K562 (cell line): ENCODE results near the gene CPEB1. TPM values are rescaled to one million over a fixed set of nuclear protein-coding genes. Genes with fewer than 3 reads are reported as not detected.

Experiments
- CEBPB ChIP-seq: fragments of 450-650 bp; IDR thresholded peaks from 2 replicates; pipeline ENCODE4 v1.6.1; 2016; ENCODE audit warnings: missing genetic modification characterization, missing compliant biosample characterization
- SP1 ChIP-seq: sonication (generic); formaldehyde crosslinking; IDR thresholded peaks from 2 replicates; pipeline ENCODE4 v1.8.1; 2022; ENCODE audit warnings: mild to moderate bottlenecking, missing genetic modification reagents
- SRSF1 ChIP-seq: fragments of 200-400 bp; formaldehyde crosslinking; IDR thresholded peaks from 2 replicates; pipeline ENCODE4 v1.6.1; 2017; ENCODE audit warnings: mild to moderate bottlenecking, low read depth, low read length, moderate library complexity
- TRIM28 ChIP-seq: fragments of 450-650 bp; IDR thresholded peaks from 2 replicates; pipeline ENCODE4 v1.6.1; 2017
- ZFP30 ChIP-seq: fragments of 250-450 bp; sonication (Bioruptor Pico); IDR thresholded peaks from 2 replicates; pipeline ENCODE4 v1.8.0; 2022; ENCODE audit warnings: moderate library complexity, mild to moderate bottlenecking, inconsistent platforms, borderline replicate concordance
- polyA plus RNA-seq, 8 experiments: library from polyadenylated mRNA; depleted of rRNA in 4 of 8; stranded (reverse) in 5 of 8; unstranded in 3 of 8; fragments of >200 nt; fragmentation: Nextera tagmentation in 2 of 8; fragmentation: Illumina TruSeq in 1 of 8; extraction: Ambion mirVana in 2 of 8; extraction: Trizol in 1 of 8; gene quantifications; 2 replicates each; pipeline versions ENCODE4 v1.2.1 to v1.2.3, GENCODE V29; 2011 to 2014; ENCODE audit warnings: inconsistent platforms in 1 of 8, missing spikeins in 1 of 8
- total RNA-seq, 7 experiments: library from RNA; depleted of rRNA in 6 of 7; stranded (reverse); fragments of >200 nt in 6 of 7; fragmentation: Illumina TruSeq in 2 of 7; extraction: Trizol in 2 of 7; gene quantifications; 2 replicates each; pipeline versions ENCODE4 v1.2.1 to v1.2.3, GENCODE V29; 2011 to 2021; ENCODE audit warnings: low replicate concordance in 1 of 7
- TF ChIP-seq, protein P1 (sequence below): fragments of 250-450 bp; sonication (Bioruptor Pico); IDR thresholded peaks from 2 replicates; pipeline ENCODE4 v1.5.0; 2021; ENCODE audit warnings: mild to moderate bottlenecking, moderate library complexity
- TF ChIP-seq, protein P2 (sequence below): fragments of 200-800 bp; sonication (Bioruptor generic); IDR thresholded peaks from 2 replicates; pipeline ENCODE4 v1.6.1; 2017; ENCODE audit warnings: missing genetic modification characterization, missing compliant biosample characterization
- TF ChIP-seq, protein P3 (sequence below): fragments of 150-350 bp; conservative IDR thresholded peaks from 2 replicates; pipeline ENCODE4 v1.6.1; 2014; ENCODE audit warnings: low read length
- TF ChIP-seq, protein P4 (sequence below): fragments of 450-650 bp; IDR thresholded peaks from 2 replicates; pipeline ENCODE4 v1.6.1; 2017; ENCODE audit warnings: mild to moderate bottlenecking, moderate library complexity

CPEB1 gene
- total and polyA plus RNA-seq, 9 of the 15 experiments (the other 6 are each of a cell fraction or from before 2014, with no cell fraction given) = 2.2 to 13.4 (median 9.7) TPM

DNA sequence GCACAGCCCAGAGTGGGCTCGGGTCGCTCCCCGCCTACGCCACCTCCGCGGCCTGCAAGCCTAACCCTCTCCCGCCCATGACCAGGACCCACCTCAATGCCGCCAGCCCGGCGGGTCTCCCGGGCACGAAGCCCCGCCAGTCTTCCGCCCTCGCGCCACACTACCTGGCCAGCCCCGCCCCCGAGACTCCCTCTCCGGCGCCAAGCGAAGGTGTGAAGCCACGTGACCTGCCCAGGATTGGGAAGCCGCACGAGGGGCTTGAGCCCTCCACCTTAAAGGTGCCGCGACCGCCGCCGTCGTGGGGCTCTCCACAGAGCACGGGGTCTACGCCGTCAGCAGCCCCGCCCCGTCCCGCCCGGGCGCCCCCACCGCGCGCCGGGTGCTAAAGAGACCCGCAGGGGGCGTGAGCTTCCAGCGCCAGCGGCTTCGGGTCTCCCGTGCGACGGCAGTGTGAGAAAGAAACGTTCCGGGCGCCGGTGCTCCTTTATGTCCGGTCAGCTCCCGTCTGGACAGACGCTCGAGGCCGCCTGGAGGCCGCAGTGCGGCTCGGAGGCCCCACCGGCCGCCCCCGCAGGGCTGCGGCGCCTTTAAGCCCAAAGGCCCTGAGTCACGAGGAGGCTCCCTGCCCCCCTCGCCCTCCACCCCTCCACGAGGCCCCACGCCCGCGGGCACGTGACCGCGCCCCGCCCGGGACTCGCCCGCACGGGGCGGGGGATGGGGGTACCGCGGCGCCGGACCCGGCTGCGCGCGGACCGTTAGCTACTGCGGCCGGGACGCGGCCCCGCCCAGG is at the start of gene CPEB1 (continued):
- TF ChIP-seq, protein P1, sequence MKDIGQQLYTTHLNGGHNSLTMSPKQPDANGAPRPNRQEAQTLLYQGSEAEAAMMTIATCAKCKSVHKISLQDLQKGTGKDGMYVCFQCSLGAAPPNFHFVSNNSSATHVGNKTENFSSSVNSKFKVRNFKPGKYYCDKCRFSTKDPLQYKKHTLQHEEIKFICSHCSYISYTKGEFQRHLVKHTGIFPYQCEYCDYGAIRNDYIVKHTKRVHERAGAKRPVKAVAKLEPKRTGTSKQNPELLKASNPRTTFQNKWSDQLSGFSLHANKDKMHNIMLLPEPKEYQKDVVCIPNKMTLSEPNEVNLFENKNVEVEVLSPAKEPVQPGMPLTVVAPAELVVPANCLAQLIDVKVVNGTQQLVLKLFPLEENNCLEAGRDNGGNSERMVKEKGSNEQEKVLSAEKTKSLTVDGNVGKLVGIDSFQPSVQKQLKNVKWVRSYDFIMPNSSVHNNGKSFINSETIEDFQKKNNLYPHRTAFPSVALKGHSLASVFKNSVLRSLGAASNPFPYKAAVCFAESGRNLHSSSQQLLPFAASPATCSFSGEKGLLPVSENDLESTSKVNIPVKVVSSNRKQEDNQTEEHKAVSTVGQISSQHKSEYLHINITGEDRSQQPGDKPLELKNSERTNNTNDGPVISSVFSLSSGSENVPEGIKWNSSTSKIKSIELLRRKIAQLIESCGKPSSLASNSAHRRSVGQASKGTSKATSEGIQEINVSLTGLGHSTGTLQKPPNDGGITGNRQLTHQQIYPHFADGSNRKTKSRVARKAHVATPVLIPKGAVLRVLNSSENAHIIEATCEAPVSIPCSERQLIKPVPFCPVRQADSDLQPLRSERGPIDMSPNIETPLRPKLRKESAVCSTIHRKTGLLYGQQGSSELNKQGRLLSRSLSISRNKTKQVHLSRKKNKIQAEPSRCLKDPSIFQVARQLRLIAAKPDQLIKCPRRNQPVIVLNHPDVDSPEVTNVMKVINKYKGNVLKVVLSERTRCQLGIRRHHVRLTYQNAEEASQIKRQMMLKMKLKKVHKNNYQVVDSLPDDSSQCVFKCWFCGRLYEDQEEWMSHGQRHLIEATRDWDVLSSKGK = no peak
- TF ChIP-seq, protein P2, sequence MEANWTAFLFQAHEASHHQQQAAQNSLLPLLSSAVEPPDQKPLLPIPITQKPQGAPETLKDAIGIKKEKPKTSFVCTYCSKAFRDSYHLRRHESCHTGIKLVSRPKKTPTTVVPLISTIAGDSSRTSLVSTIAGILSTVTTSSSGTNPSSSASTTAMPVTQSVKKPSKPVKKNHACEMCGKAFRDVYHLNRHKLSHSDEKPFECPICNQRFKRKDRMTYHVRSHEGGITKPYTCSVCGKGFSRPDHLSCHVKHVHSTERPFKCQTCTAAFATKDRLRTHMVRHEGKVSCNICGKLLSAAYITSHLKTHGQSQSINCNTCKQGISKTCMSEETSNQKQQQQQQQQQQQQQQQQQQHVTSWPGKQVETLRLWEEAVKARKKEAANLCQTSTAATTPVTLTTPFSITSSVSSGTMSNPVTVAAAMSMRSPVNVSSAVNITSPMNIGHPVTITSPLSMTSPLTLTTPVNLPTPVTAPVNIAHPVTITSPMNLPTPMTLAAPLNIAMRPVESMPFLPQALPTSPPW (CRISPR knock-in tag) = peak; percentile 99
- TF ChIP-seq SP1 (CRISPR knock-in tag) (peak; percentile 62; the same call in 1 of the 2 replicates), SRSF1 (no peak), CEBPB (tag) (no peak), TRIM28 (no peak), ZFP30 (CRISPR knock-in tag) (no peak)
- TF ChIP-seq, protein P3, sequence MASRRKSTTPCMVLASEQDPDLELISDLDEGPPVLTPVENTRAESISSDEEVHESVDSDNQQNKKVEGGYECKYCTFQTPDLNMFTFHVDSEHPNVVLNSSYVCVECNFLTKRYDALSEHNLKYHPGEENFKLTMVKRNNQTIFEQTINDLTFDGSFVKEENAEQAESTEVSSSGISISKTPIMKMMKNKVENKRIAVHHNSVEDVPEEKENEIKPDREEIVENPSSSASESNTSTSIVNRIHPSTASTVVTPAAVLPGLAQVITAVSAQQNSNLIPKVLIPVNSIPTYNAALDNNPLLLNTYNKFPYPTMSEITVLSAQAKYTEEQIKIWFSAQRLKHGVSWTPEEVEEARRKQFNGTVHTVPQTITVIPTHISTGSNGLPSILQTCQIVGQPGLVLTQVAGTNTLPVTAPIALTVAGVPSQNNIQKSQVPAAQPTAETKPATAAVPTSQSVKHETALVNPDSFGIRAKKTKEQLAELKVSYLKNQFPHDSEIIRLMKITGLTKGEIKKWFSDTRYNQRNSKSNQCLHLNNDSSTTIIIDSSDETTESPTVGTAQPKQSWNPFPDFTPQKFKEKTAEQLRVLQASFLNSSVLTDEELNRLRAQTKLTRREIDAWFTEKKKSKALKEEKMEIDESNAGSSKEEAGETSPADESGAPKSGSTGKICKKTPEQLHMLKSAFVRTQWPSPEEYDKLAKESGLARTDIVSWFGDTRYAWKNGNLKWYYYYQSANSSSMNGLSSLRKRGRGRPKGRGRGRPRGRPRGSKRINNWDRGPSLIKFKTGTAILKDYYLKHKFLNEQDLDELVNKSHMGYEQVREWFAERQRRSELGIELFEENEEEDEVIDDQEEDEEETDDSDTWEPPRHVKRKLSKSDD = no peak
- TF ChIP-seq, protein P4, sequence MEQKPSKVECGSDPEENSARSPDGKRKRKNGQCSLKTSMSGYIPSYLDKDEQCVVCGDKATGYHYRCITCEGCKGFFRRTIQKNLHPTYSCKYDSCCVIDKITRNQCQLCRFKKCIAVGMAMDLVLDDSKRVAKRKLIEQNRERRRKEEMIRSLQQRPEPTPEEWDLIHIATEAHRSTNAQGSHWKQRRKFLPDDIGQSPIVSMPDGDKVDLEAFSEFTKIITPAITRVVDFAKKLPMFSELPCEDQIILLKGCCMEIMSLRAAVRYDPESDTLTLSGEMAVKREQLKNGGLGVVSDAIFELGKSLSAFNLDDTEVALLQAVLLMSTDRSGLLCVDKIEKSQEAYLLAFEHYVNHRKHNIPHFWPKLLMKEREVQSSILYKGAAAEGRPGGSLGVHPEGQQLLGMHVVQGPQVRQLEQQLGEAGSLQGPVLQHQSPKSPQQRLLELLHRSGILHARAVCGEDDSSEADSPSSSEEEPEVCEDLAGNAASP = no peak
